Vagina (tissue), 2 donors: ENCODE data around the gene SAMD4A. TPM values are rescaled to one million over a fixed set of nuclear protein-coding genes. Genes with fewer than 3 reads are reported as not detected.

Experiments
- DNase-seq, 2 donors: peaks; one replicate each; pipeline ENCODE4 v3.0.0-alpha.2; 2017; ENCODE audit errors: extremely low spot score in 2 of 2
- H3K27ac ChIP-seq: fragments of 200-600 bp; sonication (generic); one replicate; pipeline ENCODE4 v1.5.1; 2019
- H3K27me3 ChIP-seq: fragments of 200-600 bp; sonication (generic); one replicate; pipeline ENCODE4 v1.5.1; 2019
- H3K36me3 ChIP-seq, 2 donors: fragments of 200-600 bp; sonication (generic); one replicate each; pipeline ENCODE4 v1.5.1; 2017 to 2019
- H3K4me1 ChIP-seq: fragments of 200-600 bp; sonication (generic); one replicate; pipeline ENCODE4 v1.5.1; 2019
- H3K4me3 ChIP-seq, 2 donors: fragments of 200-600 bp; sonication (generic); 1 replicate in 1 of 2; 2 replicates in 1 of 2; pipeline ENCODE4 v1.5.1; 2016 to 2019
- H3K9me3 ChIP-seq: fragments of 200-600 bp; sonication (generic); one replicate; pipeline ENCODE4 v1.5.1; 2019
- CTCF ChIP-seq, 3 experiments: fragments of 450-650 bp in 2 of 3; fragments of 200-600 bp in 1 of 3; sonication (generic) in 1 of 3; IDR thresholded peaks; one replicate each; pipeline ENCODE4 v1.5.1; 2017 to 2019; ENCODE audit warnings: antibody characterized with exemption in 3 of 3, mild to moderate bottlenecking in 2 of 3, moderate library complexity in 2 of 3
- POLR2A ChIP-seq, 2 donors: fragments of 450-650 bp; IDR thresholded peaks; one replicate each; pipeline ENCODE4 v1.6.1; 2017; ENCODE audit warnings: antibody characterized with exemption in 2 of 2, mild to moderate bottlenecking in 2 of 2, moderate library complexity in 2 of 2
- POLR2AphosphoS5 ChIP-seq, 2 donors: sonication (generic); formaldehyde crosslinking; IDR thresholded peaks; one replicate each; pipeline ENCODE4 v1.9.0; 2017; ENCODE audit warnings: antibody characterized with exemption in 2 of 2, mild to moderate bottlenecking in 2 of 2, low read depth in 1 of 2; ENCODE audit not compliant: insufficient read depth in 1 of 2
- intact Hi-C: fragments of 100-400 bp; cut with DNase I; formaldehyde crosslinking; loops from one replicate; pipeline ENCODE4 v1.15.1; 2023
- total RNA-seq: library from RNA; depleted of rRNA; stranded (reverse); fragments of >200 nt; gene quantifications from one replicate; pipeline ENCODE4 v1.2.3, GENCODE V29; 2016

SAMD4A gene
- total RNA-seq, 1 donor from 2014 or later: 43.0 TPM

GRCh38 chr14:54774824-54775223 lies 207.9 kb downstream of the SAMD4A start:
- H3K27me3 ChIP-seq: no peaks in the 10 kb centered on the region
- no peak for DNase-seq
- TF ChIP-seq POLR2A (IDR thresholded peaks at IDR 0.05) (no peak), POLR2AphosphoS5 (IDR thresholded peaks at IDR 0.05; ENCODE audit: insufficient read depth in 1 of 2, low read depth in 1 of 2) (no peak), CTCF (IDR thresholded peaks at IDR 0.05) (no peak)
- intact Hi-C loops: loop anchor here (5.0 kb wide), 2 partner anchors 63 to 83 kb away; no protein-coding TSS in a partner anchor
- H3K9me3 ChIP-seq: no peaks in the 10 kb centered on the region
- no peak overlapping the region for H3K27ac ChIP-seq
- H3K4me3 ChIP-seq: no peak overlapping the region
- peaks cover 18% of the 10 kb centered on the region for H3K4me1 ChIP-seq
- peaks cover 0 to 19% of the 10 kb centered on the region in 2 donors for H3K36me3 ChIP-seq

GRCh38 chr14:54775486-54776140 lies 208.7 kb downstream of the SAMD4A start:
- Histone ChIP-seq H3K4me1 (peaks cover 18% of the 10 kb centered on the region), H3K9me3 (no peaks in the 10 kb centered on the region), H3K27ac (no peak overlapping the region), H3K36me3 (peaks cover 0 to 15% of the 10 kb centered on the region in 2 donors), H3K4me3 (no peak overlapping the region), H3K27me3 (no peaks in the 10 kb centered on the region)
- intact Hi-C loops: no loop called here
- DNase-seq: no peak
- TF ChIP-seq POLR2A (IDR thresholded peaks at IDR 0.05) (no peak), POLR2AphosphoS5 (IDR thresholded peaks at IDR 0.05; ENCODE audit: insufficient read depth in 1 of 2, low read depth in 1 of 2) (no peak), CTCF (IDR thresholded peaks at IDR 0.05) (no peak)

- intact Hi-C loops: no loop called here
- no peak overlapping the region for H3K27ac ChIP-seq
- no peak for DNase-seq
These were observed 209.6 kb downstream of the SAMD4A start for GRCh38 chr14:54776361-54777001.

GRCh38 chr14:54777395-54777794 lies 210.5 kb downstream of the SAMD4A start:
- H3K36me3 ChIP-seq: peaks cover 0 to 4% of the 10 kb centered on the region in 2 donors
- peak in 1 of 2 donors; percentile 49 for DNase-seq
- peaks cover 18% of the 10 kb centered on the region for H3K4me1 ChIP-seq
- H3K27me3 ChIP-seq: no peaks in the 10 kb centered on the region
- H3K4me3 ChIP-seq: no peak overlapping the region
- intact Hi-C loops: no loop called here
- H3K9me3 ChIP-seq: no peaks in the 10 kb centered on the region
- no peak overlapping the region for H3K27ac ChIP-seq
- no peak for TF ChIP-seq POLR2AphosphoS5 (IDR thresholded peaks at IDR 0.05; ENCODE audit: insufficient read depth in 1 of 2, low read depth in 1 of 2)
- no peak for TF ChIP-seq POLR2A (IDR thresholded peaks at IDR 0.05)
- no peak for TF ChIP-seq CTCF (IDR thresholded peaks at IDR 0.05)

More at GRCh38 chr14:54776361-54777001, 209.6 kb downstream of the SAMD4A start:
- Histone ChIP-seq H3K36me3 (peaks cover 0 to 8% of the 10 kb centered on the region in 2 donors), H3K27me3 (no peaks in the 10 kb centered on the region), H3K4me1 (peaks cover 18% of the 10 kb centered on the region), H3K4me3 (no peak overlapping the region), H3K9me3 (no peaks in the 10 kb centered on the region)
- TF ChIP-seq POLR2A (IDR thresholded peaks at IDR 0.05): no peak
- TF ChIP-seq CTCF (IDR thresholded peaks at IDR 0.05): no peak
- TF ChIP-seq POLR2AphosphoS5 (IDR thresholded peaks at IDR 0.05; ENCODE audit: insufficient read depth in 1 of 2, low read depth in 1 of 2): no peak
